Measurements from ENCODE around the gene HDAC7.

HDAC7 gene

GRCh38 chr12:47793015-47793681, 26.6 kb downstream of the HDAC7 start:
- DNase-seq (ENCODE audit: low spot score) = no peak

GRCh38 chr12:47791874-47792273, 27.8 kb downstream of the HDAC7 start:
- DNase-seq (ENCODE audit: low spot score) = no peak

- DNase-seq (ENCODE audit: low spot score) = no peak
Measured at GRCh38 chr12:47791351-47791746, 28.4 kb downstream of the HDAC7 start.

- no peak for DNase-seq (ENCODE audit: low spot score)
Measured at GRCh38 chr12:47790676-47791350, 28.9 kb downstream of the HDAC7 start.

- DNase-seq (ENCODE audit: low spot score) = no peak
Measured at GRCh38 chr12:47789712-47790489, 29.8 kb downstream of the HDAC7 start.

- DNase-seq (ENCODE audit: low spot score) = no peak
Measured at GRCh38 chr12:47789141-47789540, 30.6 kb downstream of the HDAC7 start.

GRCh38 chr12:47787596-47788319, 31.9 kb downstream of the HDAC7 start:
- DNase-seq (ENCODE audit: low spot score) = no peak

- DNase-seq (ENCODE audit: low spot score) = no peak
Measured at GRCh38 chr12:47786662-47787280, 32.9 kb downstream of the HDAC7 start.

GRCh38 chr12:47785887-47786661, 33.6 kb downstream of the HDAC7 start:
- DNase-seq (ENCODE audit: low spot score) = no peak

- DNase-seq (ENCODE audit: low spot score) = no peak
Measured at GRCh38 chr12:47785036-47785886, 34.4 kb downstream of the HDAC7 start.

- no peak for DNase-seq (ENCODE audit: low spot score)
Measured at GRCh38 chr12:47783821-47784819, 35.6 kb downstream of the HDAC7 start.

GRCh38 chr12:47783024-47783755, 36.5 kb downstream of the HDAC7 start:
- DNase-seq (ENCODE audit: low spot score) = no peak

- DNase-seq (ENCODE audit: low spot score) = no peak
Measured at GRCh38 chr12:47782372-47782770, 37.3 kb downstream of the HDAC7 start.

GRCh38 chr12:47781479-47782371, 38.0 kb downstream of the HDAC7 start:
- DNase-seq (ENCODE audit: low spot score) = no peak

GRCh38 chr12:47779943-47780504, 39.7 kb downstream of the HDAC7 start:
- DNase-seq (ENCODE audit: low spot score) = no peak

- DNase-seq (ENCODE audit: low spot score) = peak; percentile 90
Measured at GRCh38 chr12:47779301-47779942, 40.3 kb downstream of the HDAC7 start.

Measured in putamen (tissue), 1 donor.